Trophoblast cell (in vitro differentiated cells and primary cell): Measurements from ENCODE around the gene DLEC1.

Experiments used
- DNase-seq, 2 donors: peaks; one replicate each; pipeline ENCODE4 v3.0.0-alpha.2; 2016
- H2AFZ ChIP-seq: 2 replicates; pipeline ENCODE4 v1.6.1; 2013; ENCODE audit warnings: low read length, moderate library complexity, mild to moderate bottlenecking; ENCODE audit not compliant: insufficient read depth, poor library complexity
- H2AK5ac ChIP-seq: 2 replicates; pipeline ENCODE4 v1.6.1; 2013; ENCODE audit warnings: mild to moderate bottlenecking, low read length
- H2BK120ac ChIP-seq: 2 replicates; pipeline ENCODE4 v1.6.1; 2013; ENCODE audit warnings: low read length, mild to moderate bottlenecking, moderate library complexity; ENCODE audit not compliant: insufficient read depth, poor library complexity
- H2BK12ac ChIP-seq: 2 replicates; pipeline ENCODE4 v1.6.1; 2013; ENCODE audit warnings: mild to moderate bottlenecking, low read length, moderate library complexity
- H2BK5ac ChIP-seq: 2 replicates; pipeline ENCODE4 v1.6.1; 2013; ENCODE audit warnings: low read length, low read depth, moderate library complexity, mild to moderate bottlenecking; ENCODE audit not compliant: poor library complexity
- H3K14ac ChIP-seq: 2 replicates; pipeline ENCODE4 v1.6.1; 2013; ENCODE audit warnings: mild to moderate bottlenecking, low read length
- H3K18ac ChIP-seq: 2 replicates; pipeline ENCODE4 v1.6.1; 2013; ENCODE audit warnings: mild to moderate bottlenecking, low read length
- H3K23ac ChIP-seq: 2 replicates; pipeline ENCODE4 v1.6.1; 2013; ENCODE audit warnings: low read length
- H3K27ac ChIP-seq: 2 replicates; pipeline ENCODE4 v1.5.1; 2013; ENCODE audit warnings: low read depth, mild to moderate bottlenecking, inconsistent platforms, low read length, moderate library complexity
- H3K27me3 ChIP-seq: 2 replicates; pipeline ENCODE4 v1.6.1; 2013; ENCODE audit warnings: inconsistent platforms, mild to moderate bottlenecking, low read length, moderate library complexity; ENCODE audit not compliant: insufficient read depth
- H3K36me3 ChIP-seq, 2 experiments: 1 replicate in 1 of 2; 2 replicates in 1 of 2; pipeline ENCODE4 v1.6.1; 2013; ENCODE audit warnings: low read length in 2 of 2, mild to moderate bottlenecking in 2 of 2, moderate library complexity in 1 of 2; ENCODE audit not compliant: insufficient read depth in 2 of 2, control insufficient read depth in 1 of 2
- H3K4ac ChIP-seq: 2 replicates; pipeline ENCODE4 v1.6.1; 2013; ENCODE audit warnings: low read depth, mild to moderate bottlenecking, low read length, moderate library complexity
- H3K4me1 ChIP-seq, 2 experiments: 1 replicate in 1 of 2; 2 replicates in 1 of 2; pipeline ENCODE4 v1.6.1; 2013; ENCODE audit warnings: low read length in 2 of 2, mild to moderate bottlenecking in 2 of 2, moderate library complexity in 1 of 2; ENCODE audit not compliant: insufficient read depth in 2 of 2, control insufficient read depth in 1 of 2
- H3K4me2 ChIP-seq: 2 replicates; pipeline ENCODE4 v1.6.1; 2013; ENCODE audit warnings: inconsistent platforms, mild to moderate bottlenecking, low read length, moderate library complexity
- H3K4me3 ChIP-seq: 2 replicates; pipeline ENCODE4 v1.5.1; 2013; ENCODE audit warnings: mild to moderate bottlenecking, low read depth, low read length, inconsistent platforms
- H3K79me1 ChIP-seq: one replicate; pipeline ENCODE4 v1.6.1; 2013; ENCODE audit warnings: low read length
- H3K79me2 ChIP-seq: 2 replicates; pipeline ENCODE4 v1.6.1; 2013; ENCODE audit warnings: low read length, mild to moderate bottlenecking; ENCODE audit not compliant: control insufficient read depth, insufficient read depth, poor library complexity
- H3K9ac ChIP-seq: 2 replicates; pipeline ENCODE4 v1.6.1; 2013; ENCODE audit warnings: mild to moderate bottlenecking, low read length
- H3K9me3 ChIP-seq: 2 replicates; pipeline ENCODE4 v1.6.1; 2013; ENCODE audit warnings: low read depth, mild to moderate bottlenecking, control low read depth, inconsistent platforms, low read length; ENCODE audit not compliant: insufficient read depth
- H4K12ac ChIP-seq: 2 replicates; pipeline ENCODE4 v1.6.1; 2013; ENCODE audit warnings: low read depth, mild to moderate bottlenecking, low read length, moderate library complexity
- H4K8ac ChIP-seq: 2 replicates; pipeline ENCODE4 v1.6.1; 2013; ENCODE audit warnings: low read depth, mild to moderate bottlenecking, low read length, moderate library complexity
- H4K91ac ChIP-seq: one replicate; pipeline ENCODE4 v1.6.1; 2013; ENCODE audit warnings: low read depth, mild to moderate bottlenecking, low read length, moderate library complexity
- WGBS: extraction: QIAGEN DNeasy Blood & Tissue Kit; methylation state at CpG from one replicate; pipeline ENCODE4 v1.1.7; 2013; ENCODE audit warnings: missing lambda C conversion rate; ENCODE audit not compliant: insufficient read length, insufficient coverage; ENCODE audit errors: extremely low coverage; 5-methylcytosine and 5-hydroxymethylcytosine counted together

The DLEC1 gene

DNA sequence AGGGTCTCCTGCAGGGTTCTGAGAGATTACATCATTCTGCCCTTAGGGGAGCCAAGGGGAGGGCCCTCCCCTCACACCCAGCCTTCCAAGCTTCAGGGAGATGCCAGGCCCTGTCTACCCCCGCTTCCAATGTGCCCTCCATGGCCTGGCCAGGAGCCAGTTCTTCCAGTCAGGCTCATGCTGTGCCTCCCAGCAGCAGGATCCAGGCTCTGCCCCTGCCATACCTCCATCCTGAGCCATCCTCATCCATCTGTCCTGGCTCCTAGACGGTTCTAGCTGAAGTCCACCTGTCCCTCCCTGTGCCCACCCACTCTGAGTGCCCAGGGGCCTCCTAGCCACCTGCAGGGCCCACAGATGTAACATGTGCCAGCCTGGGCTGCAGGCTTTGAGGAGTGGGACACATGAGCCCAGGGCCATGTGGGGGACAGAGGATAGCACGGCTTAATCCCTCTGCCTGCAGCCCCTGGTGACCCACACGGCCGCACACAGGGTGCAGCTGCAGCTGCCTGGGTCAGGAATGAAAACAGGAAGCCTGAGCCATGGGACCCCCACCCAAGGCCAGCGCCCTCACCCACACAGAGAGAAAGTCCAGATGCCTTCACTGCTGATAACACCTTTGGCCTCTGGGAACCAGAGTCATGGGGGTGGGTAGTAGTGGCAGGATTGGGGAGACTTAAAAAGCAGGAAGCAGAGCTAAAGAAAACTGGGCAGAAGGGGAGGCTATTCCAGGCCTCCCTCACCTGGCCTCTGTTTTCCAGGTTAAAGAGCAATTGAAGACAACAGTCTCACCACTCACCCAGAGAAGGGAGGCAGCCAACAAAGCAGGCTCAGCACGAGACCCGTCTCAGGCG lies 21.3 kb upstream of the DLEC1 start:
- Histone ChIP-seq H3K79me2 (no peaks in the 10 kb centered on the region), H4K12ac (no peak overlapping the region), H3K4me2 (no peak overlapping the region), H3K79me1 (no peaks in the 10 kb centered on the region), H3K27me3 (no peaks in the 10 kb centered on the region), H2BK12ac (no peak overlapping the region), H3K4ac (no peak overlapping the region), H3K36me3 (peaks cover 10 to 12% of the 10 kb centered on the region in 2 experiments), H2BK120ac (no peak overlapping the region), H3K9ac (no peak overlapping the region), H3K4me1 (peaks cover 6% of the 10 kb centered on the region in 2 experiments), H2BK5ac (no peak overlapping the region), H3K4me3 (no peak overlapping the region), H3K9me3 (no peaks in the 10 kb centered on the region), H2AFZ (no peak overlapping the region), H4K8ac (no peak overlapping the region), H3K23ac (no peak overlapping the region), H3K14ac (no peak overlapping the region), H3K27ac (no peak overlapping the region), H3K18ac (no peak overlapping the region), H2AK5ac (no peak overlapping the region), H4K91ac (no peak overlapping the region)
- DNase-seq = no peak
- WGBS = no CpG with 5 or more reads among the region's 9 CpGs

DNA sequence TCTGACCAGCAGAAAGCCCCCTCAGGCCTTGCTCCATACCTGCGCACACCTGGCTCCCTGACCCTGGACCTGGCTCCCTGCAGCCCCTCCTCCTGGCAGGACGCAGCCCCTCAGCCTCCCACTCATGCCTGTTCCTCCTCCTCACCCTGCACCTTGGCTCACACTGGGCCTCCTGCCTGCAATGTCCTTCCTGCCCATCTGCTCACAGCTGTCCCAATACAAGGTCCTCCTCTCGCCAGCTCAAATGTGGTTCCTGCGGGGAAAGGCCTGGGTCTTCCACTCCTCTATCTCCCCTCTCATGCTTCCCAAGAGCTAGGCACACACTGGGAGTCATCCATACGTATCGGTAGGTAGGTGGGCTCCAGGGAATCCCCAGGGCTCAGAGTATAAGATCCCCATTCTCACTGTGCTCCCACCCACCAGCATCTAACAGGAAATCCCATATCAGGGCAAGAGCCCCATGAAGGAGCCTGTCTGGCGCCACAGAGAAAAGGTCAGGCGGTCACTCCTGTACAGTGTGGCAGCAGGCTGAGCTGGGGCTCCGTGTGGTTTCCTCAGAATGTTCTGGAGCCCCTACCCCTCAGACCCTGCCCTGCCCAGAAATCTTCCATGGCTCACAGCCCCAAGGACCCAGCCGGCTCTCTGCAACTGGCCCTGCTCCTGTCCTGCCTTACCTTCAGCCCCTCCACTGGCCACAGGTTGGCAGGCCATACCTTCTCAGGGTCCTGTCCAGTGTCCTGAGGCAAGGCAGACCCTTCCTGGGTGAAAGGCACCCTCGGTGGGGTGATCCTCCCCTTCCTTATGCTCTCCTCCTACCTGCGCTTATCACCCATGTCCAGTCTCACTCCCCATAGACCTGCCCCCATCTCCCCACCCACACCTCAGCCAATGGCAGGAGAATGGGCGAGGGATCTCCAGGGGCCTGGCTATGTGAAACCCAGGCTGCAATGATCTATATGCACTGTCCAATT lies 20.4 kb upstream of the DLEC1 start:
- Histone ChIP-seq H2AFZ (no peak overlapping the region), H3K79me2 (no peaks in the 10 kb centered on the region), H3K9ac (no peak overlapping the region), H3K4me2 (no peak overlapping the region), H3K4me3 (peak overlapping the region; percentile 37), H2BK120ac (no peak overlapping the region), H4K91ac (no peak overlapping the region), H3K23ac (no peak overlapping the region), H3K9me3 (no peaks in the 10 kb centered on the region), H3K18ac (no peak overlapping the region), H4K12ac (no peak overlapping the region), H3K27me3 (no peaks in the 10 kb centered on the region), H2AK5ac (no peak overlapping the region), H3K4me1 (peaks cover 6 to 7% of the 10 kb centered on the region in 2 experiments), H2BK5ac (no peak overlapping the region), H3K4ac (no peak overlapping the region), H3K36me3 (peaks cover 10 to 12% of the 10 kb centered on the region in 2 experiments), H3K27ac (no peak overlapping the region), H3K79me1 (no peaks in the 10 kb centered on the region), H2BK12ac (no peak overlapping the region), H4K8ac (no peak overlapping the region), H3K14ac (no peak overlapping the region)
- no CpG with 5 or more reads among the region's 13 CpGs for WGBS
- no peak for DNase-seq

DNA sequence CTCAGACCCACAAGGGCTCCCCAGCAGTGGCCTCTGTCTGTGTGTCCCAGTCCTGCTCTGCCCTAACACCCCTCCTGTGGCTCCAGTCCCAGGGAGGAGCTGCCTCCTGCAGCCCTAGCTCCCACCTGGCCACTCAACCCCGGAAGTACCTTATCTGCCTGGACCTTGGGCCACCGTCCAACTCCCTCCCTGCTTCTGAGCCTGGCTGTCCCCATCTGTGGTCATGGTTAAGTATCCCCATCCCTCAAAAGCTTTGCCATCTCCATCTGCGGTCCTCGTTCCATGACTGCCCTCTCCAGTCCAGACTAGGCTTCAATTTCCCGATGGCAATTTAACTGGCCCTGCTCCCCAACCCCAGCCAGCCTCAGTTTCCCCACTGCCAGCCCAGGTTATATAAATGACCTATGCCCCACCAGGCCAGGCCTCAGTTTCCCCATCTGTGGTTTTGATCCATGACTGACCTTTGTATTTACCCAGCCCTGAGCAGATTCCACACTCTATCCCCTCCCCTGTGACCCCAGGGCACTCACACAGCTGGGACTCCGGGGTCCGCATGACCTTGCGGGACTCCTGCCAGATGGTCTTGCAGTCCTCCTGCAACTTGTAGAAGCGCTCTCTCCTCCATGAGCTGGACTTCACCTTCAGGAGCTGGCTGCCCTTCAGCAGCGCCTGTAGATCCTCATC lies 19.2 kb upstream of the DLEC1 start:
- Histone ChIP-seq H3K36me3 (peaks cover 10 to 12% of the 10 kb centered on the region in 2 experiments), H2BK12ac (no peak overlapping the region), H4K12ac (no peak overlapping the region), H3K9me3 (no peaks in the 10 kb centered on the region), H3K4ac (no peak overlapping the region), H3K14ac (no peak overlapping the region), H3K4me2 (no peak overlapping the region), H3K27me3 (no peaks in the 10 kb centered on the region), H2AFZ (no peak overlapping the region), H3K79me1 (peaks cover 5% of the 10 kb centered on the region), H3K4me3 (no peak overlapping the region), H3K27ac (no peak overlapping the region), H4K91ac (no peak overlapping the region), H2BK5ac (no peak overlapping the region), H4K8ac (no peak overlapping the region), H3K9ac (no peak overlapping the region), H3K4me1 (peaks cover 6 to 11% of the 10 kb centered on the region in 2 experiments), H3K79me2 (no peaks in the 10 kb centered on the region), H3K23ac (no peak overlapping the region), H2BK120ac (no peak overlapping the region), H2AK5ac (no peak overlapping the region), H3K18ac (no peak overlapping the region)
- DNase-seq = no peak
- no CpG with 5 or more reads among the region's 10 CpGs for WGBS

DNA sequence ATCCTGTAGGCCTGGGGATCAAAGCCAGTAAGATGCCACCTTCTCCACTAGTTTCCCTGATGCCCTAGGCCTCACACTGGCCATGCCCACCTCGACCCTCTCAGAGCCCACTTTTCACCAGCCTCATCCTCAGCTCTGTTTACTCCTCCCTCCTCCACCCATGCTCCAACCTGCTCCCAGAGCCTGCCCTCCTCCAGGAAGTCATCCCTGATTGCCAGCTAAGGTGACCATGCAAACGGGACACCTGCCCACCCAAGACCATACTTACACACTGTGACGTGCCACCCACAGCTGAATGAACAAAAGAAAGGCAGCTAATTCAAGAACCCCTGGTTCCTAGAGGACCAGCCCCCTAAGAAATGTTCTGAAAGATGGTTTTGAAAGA lies 18.7 kb upstream of the DLEC1 start:
- H3K27ac ChIP-seq = no peak overlapping the region
- H3K79me1 ChIP-seq = peaks cover 5% of the 10 kb centered on the region
- H3K4me2 ChIP-seq = no peak overlapping the region
- WGBS = no CpG with 5 or more reads among the region's 3 CpGs
- no peak overlapping the region for H3K23ac ChIP-seq
- no peak overlapping the region for H2BK120ac ChIP-seq
- peaks cover 10 to 12% of the 10 kb centered on the region in 2 experiments for H3K36me3 ChIP-seq
- no peak overlapping the region for H4K8ac ChIP-seq
- no peak overlapping the region for H2BK12ac ChIP-seq
- H3K27me3 ChIP-seq = no peaks in the 10 kb centered on the region
- no peak overlapping the region for H2BK5ac ChIP-seq
- H3K14ac ChIP-seq = no peak overlapping the region
- no peak overlapping the region for H3K4ac ChIP-seq
- H3K9me3 ChIP-seq = no peaks in the 10 kb centered on the region
- H3K4me1 ChIP-seq = peaks cover 7 to 11% of the 10 kb centered on the region in 2 experiments
- H3K18ac ChIP-seq = no peak overlapping the region
- no peak overlapping the region for H4K91ac ChIP-seq
- no peak overlapping the region for H3K4me3 ChIP-seq
- no peak overlapping the region for H2AFZ ChIP-seq
- H4K12ac ChIP-seq = no peak overlapping the region
- H2AK5ac ChIP-seq = no peak overlapping the region
- H3K9ac ChIP-seq = no peak overlapping the region
- no peak for DNase-seq
- H3K79me2 ChIP-seq = no peaks in the 10 kb centered on the region
